ENCODE results near the gene CCDC81.
A peak's percentile ranks its signal among the peaks of the same experiment; 100 is the strongest.
"Not testable (repeated sequence)": the region's sequence is repeated elsewhere in the genome, so short reads cannot be mapped to it uniquely, and the experiment has no call there.

CCDC81 gene

GRCh38 chr11:86374586-86374985 is at the start of gene CCDC81:
TSS of gene CCDC81 (plus strand) at chr11:86374887. CDS start at chr11:86375164, 277 bp downstream.
- DNase-seq: peak; percentile 26

- DNase-seq: no peak
These were observed 39.4 kb upstream of the CCDC81 start for GRCh38 chr11:86335131-86335767.

DNA sequence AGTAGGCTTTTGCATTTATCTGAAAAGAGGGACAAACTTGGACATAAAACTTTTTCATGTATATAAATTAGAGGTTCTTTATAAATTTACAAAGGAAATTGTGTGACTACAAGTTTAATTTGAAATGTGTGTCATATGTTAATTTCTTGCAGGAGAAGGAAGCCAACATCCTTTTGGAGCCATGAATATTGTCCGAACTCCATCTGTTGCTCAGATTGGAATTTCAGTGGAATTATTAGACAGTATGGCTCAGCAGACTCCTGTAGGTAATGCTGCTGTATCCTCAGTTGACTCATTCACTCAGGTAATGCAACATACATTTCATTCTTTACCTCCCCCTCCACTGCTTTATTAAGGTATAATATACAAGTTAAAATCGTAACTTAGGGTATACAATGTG is 37.5 kb upstream of the CCDC81 start:
- no peak for DNase-seq

DNA sequence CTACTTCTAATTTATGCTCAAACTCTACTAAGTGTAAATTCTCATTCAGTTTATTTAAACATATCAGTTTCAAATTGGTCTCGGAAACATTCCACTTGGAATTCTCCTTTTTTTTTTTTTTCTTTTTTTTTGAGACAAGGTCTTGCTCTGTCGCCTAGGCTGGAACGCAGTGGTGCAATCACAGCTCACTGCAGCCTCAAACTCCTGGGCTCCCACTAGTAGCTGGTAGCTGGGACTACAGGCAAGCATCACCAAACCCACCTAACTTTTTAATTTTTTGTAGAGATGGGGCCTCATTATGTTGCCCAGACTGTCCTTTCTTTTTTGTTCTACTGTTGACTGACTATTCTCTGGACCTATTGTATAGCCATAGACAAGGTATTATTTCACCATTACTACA is 33.3 kb upstream of the CCDC81 start:
- DNase-seq: no peak

DNA sequence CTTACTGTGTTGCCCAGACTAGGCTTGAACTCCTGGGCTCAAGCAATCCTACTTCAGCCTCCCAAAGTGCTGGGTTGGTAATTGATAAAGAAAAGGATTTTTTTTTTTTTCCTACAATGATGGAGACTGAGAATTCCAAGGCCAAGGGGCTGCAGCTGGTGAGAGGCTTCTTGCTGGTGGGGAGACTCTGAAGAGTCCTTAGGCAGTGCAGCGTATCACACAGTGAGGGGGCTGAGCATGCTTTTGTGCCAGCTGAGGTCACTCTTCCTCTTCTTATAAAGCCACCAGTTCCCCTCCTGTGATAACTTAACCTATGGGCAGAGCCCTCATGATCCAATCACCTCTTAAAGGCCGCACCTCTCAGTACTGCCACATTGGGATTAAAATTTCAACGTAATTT is 28.2 kb upstream of the CCDC81 start:
- DNase-seq: no peak

DNA sequence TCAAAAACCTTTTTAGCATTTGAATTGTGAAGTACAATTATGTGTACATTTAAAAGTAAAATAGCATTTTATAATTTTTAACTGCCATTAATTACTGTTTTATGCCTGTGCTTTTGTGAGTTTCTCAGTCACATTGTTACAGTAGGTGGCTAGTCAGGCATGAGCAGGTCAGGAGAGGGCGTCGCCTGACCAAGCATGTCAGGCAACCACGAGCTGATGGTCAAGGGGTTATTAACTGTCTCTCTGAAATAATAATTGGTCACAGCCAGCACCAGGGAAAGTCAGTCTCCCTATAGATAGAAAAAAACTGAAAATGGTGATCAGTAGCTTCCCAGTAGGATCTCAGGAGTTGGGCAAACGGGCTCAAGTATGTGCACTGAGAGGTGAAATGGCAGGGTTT is 19.4 kb upstream of the CCDC81 start:
- no peak for DNase-seq

DNA sequence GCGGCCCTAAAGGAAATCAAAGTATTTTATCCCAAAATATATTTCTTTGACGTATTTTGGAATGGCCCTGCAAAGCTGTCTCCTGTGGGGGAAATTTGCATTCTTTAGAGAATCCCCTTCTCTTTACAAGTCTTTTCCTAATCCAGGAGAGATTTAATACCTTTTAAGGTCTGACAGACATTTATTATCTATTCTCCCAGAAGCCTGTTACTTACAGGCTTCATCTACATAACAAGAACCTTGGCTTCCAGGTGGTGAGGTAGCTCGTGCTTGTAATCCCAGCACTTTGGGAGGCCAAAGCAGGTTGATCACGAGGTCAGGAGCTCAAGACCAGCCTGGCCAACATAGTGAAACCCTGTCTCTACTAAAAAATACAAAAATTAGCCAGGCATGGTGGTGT is 17.3 kb upstream of the CCDC81 start:
- DNase-seq: not testable (repeated sequence)

GRCh38 chr11:86358720-86359119 is 16.0 kb upstream of the CCDC81 start:
- DNase-seq: no peak

GRCh38 chr11:86360775-86361395 is 13.8 kb upstream of the CCDC81 start:
- peak; percentile 4 for DNase-seq

DNA sequence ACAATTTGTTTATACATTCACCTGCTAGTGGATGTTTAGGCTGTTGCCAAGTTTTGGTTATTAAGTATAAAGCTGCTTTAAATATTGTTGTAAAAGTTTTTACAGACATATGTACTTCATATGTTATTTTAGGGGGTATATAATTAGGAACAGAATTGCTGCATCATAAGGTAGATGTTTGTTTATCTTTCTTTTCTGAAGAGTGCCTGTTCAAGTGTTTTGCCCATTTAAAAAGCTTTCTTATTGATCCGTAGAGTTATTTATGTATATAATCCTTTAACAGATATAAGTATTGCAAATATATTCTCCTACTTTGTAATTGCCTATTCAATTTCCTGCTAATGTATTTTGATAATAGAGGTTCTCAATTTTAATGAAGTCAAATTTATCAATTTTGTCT is 11.3 kb upstream of the CCDC81 start:
- no peak for DNase-seq

DNA sequence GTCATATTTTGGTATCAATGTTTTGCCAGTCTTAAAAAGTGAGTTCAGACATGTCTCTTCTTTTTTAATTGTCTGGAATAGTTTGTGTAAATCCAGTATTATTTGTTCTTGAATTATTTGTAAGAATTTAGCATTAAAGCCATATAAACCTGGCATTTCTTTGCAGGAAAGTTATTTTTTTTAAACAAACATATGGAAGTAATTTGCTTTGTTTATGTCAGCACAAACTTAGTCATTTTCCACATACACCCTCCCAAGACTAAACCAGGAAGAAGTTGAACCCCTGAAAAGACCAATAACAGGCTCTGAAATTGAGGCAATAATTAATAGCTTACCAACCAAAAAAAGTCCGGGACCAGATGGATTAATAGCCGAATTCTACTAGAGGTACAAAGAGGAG is 9.1 kb upstream of the CCDC81 start:
- no peak for DNase-seq

- no peak for DNase-seq
These were observed 5.0 kb upstream of the CCDC81 start for GRCh38 chr11:86369668-86370067.

DNA sequence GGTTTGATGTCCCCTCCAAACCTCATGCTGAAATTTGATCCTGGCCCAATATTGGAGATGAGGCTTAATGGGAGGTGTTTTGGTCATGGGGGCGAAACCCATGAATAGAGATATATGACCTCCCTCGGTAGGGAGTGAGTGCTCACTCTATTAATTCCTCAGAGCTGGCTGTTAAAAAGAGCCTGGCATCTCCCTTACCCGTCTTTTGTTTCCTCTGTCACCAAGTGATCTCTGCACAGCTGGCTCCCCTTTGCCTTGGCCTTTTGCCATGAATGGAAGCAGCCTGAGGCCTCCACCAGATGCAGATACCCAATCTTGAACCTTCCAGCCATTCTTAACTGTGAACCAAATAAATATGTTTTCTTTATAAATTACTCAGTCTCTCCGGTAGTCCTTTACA is 4.5 kb upstream of the CCDC81 start:
- no peak for DNase-seq

GRCh38 chr11:86370922-86371594 is 3.6 kb upstream of the CCDC81 start:
- DNase-seq: no peak

GRCh38 chr11:86372041-86372440 is 2.6 kb upstream of the CCDC81 start:
- no peak for DNase-seq

DNA sequence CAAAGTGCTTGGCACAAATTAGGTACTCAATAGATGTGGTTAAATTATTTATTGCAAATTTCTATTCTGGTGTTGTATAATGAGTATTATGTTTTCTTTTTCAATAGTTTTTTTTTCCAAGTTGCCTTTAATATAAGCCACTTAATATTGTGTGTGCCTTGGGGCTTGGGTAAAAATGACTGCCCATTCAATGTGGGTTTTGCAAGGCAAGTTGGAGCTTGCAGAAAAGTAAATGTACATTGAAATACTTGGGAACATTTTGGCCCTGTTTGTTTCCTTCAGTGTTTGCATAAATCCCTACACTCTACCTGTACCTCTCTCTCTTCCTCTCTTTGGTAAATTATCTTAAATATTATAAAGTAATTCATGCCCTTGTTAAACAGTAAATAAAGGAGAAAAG is 2.1 kb upstream of the CCDC81 start:
- DNase-seq: no peak

DNA sequence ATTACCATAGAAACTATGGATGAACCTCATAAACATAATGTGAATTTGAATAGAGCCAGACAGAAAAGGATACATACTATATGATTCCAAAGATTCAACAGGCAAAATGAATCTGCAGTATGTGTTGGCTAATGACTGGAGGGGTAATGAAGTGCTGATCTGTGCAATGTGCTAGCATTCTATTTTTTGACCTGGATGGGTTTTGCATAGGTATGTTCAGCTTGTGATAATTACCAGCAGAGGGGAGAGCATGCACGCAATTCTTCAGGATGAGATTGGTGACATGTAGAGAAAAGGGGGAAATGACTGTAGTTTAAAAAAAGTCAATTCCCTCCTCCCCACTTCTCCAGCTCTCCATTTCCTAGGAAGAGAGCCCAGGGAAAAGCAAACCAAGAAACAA is 618 bp upstream of the CCDC81 start:
- DNase-seq: no peak

GRCh38 chr11:86377972-86378371 is 3.3 kb downstream of the CCDC81 start:
- DNase-seq: no peak

- DNase-seq: no peak
These were observed 5.8 kb downstream of the CCDC81 start for GRCh38 chr11:86380295-86381059.

DNA sequence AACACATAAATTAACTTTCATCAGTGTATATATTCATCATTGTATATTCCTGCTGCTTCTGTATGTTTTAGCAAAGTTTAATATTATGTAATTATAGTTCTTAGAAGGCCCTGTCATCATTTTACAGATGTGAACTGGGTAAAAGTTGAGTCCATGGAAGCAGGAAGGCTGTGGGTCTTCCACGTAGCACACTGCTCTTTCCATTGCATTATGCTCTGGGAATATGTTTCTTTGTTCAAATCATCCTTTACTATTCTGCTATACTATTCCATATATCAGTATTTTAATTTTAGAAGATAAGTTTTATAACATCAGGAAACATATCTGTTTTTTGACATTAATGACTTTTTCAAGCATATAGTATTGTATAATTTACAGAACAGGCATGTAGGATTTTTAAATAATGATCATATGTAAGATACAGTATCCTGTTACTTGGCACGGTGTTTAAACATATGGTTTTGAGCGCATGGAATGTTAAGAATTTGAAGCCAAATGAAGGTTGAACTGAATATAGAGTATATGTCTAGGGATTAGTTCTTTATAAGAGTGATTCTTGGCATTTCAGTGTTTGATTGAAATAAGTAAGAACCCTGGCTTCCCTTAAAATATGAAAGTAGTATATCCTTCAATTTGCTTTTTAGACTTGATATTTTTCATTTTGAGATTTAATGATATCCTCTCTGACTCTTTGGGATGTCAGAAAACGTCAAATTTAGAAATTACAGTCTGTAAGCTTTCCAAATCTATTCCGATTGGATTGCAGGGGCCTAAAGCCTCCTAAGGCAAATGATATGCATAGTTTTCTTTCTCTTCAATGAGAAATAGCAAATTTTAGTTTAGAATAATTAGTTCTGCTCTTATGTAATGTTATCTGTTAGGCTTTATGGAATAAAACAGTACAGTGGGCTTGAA is 8.6 kb downstream of the CCDC81 start:
- DNase-seq: no peak

DNA sequence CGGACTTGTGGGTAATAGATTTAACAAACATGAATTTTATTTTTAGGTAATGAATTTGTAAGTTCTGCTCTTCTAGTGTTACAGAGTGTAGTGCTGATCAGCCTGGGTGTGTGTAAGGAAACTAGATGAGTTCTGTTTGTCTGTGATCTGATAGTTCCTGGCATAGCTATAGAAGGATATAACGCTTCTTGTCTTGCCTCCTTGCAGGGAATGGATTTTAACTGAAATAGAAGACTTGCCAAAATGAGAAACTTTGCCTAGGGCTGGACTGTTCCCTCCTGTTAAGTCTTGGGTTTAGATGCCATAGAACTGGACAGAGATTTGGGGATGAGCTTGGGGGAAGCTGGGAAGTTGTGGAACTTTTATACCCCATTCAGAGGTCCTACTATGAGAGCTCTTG is 11.6 kb downstream of the CCDC81 start:
- no peak for DNase-seq

DNA sequence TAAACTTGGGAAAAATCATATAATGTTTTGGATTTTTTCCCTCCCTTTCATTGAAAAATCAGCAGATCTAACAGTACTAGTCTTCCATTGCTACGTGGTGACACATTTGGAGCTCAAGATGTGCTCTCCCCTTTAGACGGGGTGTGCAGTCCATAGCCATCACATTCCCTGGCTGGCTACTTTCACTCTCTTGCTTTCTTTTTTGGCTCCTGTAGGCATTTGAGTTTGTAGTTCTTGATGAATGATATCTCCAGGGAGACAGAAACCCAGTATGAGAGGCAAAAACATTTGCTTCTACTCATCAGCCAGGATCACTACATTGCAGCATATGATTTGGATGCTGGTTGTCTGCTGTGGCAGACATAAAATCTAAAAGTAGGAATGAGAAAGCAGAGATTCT is 12.1 kb downstream of the CCDC81 start:
- no peak for DNase-seq

DNA sequence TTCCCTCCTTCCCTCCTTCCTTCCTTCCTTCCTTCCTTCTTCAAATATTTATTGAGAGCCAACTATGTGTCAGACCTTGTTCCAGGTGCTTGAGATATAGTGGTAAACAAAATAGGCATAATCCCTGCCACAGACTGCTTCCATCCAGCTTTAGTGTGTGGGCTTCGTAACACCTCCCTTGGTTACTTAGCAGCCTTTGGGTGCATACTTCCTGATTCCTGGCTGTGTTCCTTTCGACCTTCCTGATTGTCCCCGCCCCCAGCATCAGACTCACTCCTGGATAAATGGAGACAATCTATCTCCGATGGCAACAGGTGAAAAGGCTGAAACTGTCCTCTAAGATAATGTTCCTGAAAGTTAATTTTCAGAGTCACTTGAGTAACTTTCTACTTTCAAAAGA is 13.5 kb downstream of the CCDC81 start:
- DNase-seq: no peak

Data from midbrain (tissue), 1 donor.